CD4-positive, alpha-beta T cell treated with Interleukin-4 for 1 hour (primary cell): ENCODE data around the gene HPF1.
"Not testable (repeated sequence)": the region's sequence is repeated elsewhere in the genome, so short reads cannot be mapped to it uniquely, and the experiment has no call there.

Experiments
- DNase-seq, 2 donors: peaks; one replicate each; pipeline ENCODE4 v3.0.0-alpha.2; 2020 to 2022

Gene HPF1

GRCh38 chr4:169757575-169758184 is at the start of gene HPF1:
TSS of gene HPF1 (minus strand) at chr4:169757944. CDS start at chr4:169757877, 67 bp downstream.
- DNase-seq: peak; percentile 92 to 94

- DNase-seq: not testable (repeated sequence)
Observed at GRCh38 chr4:169806770-169807169, 49.0 kb upstream of the HPF1 start.

- DNase-seq: no peak
Observed at GRCh38 chr4:169803413-169803812, 45.7 kb upstream of the HPF1 start.

- DNase-seq: no peak
Observed at GRCh38 chr4:169802873-169803272, 45.1 kb upstream of the HPF1 start.

DNA sequence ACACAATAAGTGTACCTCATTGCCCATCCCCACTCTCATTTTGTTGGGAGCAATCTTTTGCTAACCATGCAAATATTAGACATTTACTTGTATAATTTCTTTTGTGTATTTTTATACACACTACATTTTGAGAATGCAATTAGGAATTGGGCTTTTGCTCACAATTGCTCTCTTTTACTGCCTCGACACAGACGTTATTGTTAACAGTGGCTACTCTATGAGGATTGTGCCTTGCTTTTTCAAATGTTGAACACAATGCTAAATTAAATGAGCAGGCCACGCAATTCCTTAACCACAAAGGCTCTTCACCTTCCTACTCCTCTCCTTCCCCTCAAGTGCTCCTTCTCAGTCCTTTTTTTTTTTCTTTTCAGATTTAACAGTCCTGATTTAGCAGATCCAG is 42.8 kb upstream of the HPF1 start:
- no peak for DNase-seq

- DNase-seq: no peak
Observed at GRCh38 chr4:169799260-169799659, 41.5 kb upstream of the HPF1 start.

GRCh38 chr4:169795585-169795984 is 37.8 kb upstream of the HPF1 start:
- no peak for DNase-seq

- DNase-seq: peak in 1 of 2 donors; percentile 5
Observed at GRCh38 chr4:169791527-169792156, 33.9 kb upstream of the HPF1 start.

GRCh38 chr4:169791062-169791461 is 33.3 kb upstream of the HPF1 start:
- no peak for DNase-seq

DNA sequence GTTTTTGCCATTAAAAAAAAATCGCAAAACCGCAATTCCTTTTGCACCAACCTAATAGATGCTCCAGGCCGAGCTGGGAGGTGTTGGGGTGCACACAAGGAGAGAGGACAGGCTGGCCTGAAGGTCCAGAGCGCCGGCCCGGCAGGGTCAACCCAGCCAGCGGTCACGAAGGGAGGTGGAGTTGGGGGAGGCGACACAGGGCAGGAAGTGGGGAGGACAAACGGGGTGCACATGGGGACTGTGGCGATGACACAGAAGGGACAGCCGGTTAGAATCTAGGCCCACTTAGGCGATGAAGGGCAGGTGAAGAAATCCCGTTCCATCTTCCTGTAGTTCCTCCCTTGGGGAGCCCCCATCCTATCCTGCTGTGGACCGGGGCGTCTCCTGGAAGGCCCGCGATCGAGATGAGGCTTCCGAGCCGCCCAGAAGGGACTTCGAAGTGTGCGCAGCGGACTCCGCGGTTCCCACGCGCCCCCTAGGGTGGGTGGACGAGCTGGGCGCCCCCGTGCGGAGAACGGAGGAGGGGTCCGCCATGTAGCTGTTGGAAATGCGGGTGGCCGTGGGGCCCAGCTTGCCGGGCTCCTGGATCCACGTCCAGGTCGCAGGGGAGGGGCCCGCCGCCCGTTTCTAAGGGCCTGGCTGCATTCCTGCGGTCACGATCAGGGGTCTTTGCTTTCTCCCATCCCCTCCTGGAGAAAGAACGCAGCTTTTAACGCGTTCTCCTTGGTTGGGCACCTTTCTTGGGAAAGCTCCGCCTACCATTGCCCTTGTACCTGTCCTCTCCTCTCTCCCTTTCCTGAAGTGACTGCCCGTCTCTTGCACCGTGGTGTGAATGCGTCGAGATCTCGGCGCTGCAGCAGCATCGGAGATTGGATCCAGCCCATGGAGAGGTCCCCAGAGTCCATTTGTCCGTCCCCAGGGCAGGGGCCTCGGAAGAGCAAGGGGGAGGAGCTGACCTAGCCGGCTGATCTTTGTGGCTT is 17.0 kb upstream of the HPF1 start:
- DNase-seq: peak; percentile 16 to 19

GRCh38 chr4:169773889-169774288 is 16.1 kb upstream of the HPF1 start:
- no peak for DNase-seq

DNA sequence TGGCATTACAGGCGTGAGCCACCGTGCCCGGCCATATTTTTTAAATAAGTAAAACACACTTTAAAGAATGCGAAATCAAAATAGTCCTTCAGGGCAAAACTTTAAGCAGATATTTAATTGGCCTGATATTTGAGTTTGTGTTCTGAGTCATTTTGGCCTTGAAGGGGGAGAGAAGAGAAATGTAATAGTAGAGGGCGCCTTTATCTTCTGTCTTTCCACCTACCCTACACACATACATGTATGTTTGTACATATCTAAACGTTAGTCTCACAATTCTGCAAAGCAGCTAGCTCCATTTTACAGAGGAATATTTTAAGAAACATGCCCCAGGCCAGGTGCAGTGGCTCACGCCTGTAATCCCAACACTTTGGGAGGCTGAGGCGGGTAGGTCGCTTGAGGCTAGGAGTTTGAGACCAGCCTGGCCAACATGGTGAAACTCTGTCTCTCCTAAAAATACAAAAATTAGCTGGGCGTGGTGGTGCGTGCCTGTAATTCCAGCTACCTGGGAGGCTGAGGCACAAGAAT is 13.9 kb upstream of the HPF1 start:
- not testable (repeated sequence) for DNase-seq

DNA sequence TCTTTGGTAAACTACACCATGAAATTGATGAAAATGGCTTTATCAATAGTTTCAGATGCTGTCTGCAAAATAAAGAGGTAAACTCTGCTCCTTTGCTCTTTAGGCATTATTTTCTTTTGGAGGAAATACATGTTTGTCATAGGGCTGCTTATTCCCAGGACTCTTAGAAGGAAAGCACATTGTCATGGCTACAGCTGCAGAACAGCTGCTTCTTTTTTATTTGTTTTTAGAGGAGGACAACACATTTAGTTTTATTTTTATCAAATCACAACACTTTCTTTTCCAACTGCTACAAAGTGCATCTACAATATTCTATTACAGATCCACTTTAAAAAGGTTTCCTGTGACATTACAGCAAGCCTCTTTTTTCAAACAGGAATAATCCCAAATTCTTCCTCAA is 12.7 kb upstream of the HPF1 start:
- no peak for DNase-seq

- no peak for DNase-seq
Observed at GRCh38 chr4:169768385-169768784, 10.6 kb upstream of the HPF1 start.

DNA sequence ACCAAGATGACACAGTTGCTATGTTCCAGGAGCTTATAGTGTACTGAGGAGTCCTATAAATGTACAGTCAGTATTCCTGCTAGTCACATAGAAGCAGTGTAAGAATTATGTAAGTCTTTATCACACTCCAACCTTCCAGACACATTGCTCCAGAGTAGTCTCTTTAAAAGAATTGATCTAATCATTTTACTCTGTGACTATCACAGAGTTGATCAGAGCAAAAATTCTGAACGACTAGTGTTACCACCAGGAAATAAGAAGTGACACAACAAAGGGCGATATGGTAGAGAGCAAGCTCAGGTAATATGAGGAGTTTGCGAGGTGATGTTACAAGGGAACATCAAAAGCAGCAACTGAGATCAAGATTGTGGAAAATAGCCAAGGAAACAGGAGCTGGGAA is 9.0 kb upstream of the HPF1 start:
- no peak for DNase-seq

- DNase-seq: no peak
Observed at GRCh38 chr4:169765835-169766234, 8.1 kb upstream of the HPF1 start.

DNA sequence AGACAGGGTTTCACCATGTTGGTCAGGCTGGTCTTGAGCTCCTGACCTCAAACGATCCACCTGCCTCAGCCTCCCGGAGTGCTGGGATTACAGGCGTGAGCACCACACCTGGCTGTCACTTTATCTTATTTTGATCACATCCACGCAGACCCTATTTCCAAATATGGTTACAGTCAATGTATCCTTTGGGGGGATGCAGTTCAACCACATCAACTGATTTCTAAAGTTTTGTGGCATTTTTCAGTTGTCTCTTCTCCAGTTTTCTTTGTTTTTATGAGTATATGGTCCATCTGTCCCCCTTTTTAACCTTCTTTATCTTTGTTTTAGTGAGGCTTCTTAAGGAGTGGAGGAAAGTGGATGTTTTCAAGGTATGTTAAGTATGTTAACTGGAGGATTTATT is 4.1 kb upstream of the HPF1 start:
- no peak for DNase-seq

DNA sequence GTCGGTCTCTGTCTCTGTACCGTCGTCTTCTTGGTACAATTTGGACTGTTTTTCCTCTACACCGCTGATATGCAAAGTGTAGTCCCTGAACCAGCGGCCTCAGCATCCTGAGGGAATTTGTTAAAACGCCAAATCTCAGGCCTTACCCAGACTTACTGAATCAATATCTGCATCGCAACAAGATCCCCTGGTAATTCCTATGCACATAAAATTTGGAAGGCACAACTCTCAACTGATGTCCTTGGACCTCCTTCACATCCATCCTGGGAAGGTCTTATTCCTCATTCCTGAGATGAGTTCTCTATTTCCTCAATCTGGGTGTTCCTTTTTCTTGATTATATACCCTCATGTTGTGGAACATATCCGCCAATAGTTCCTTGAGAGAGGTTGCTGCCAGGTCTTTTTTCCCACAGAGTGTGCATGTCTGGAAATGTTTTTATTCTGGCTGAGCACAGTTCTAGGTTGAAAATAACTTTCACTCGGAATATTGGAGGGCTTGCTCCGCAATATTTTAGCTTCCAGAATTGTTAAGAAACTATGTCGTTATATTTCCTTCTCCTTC is 738 bp upstream of the HPF1 start:
- no peak for DNase-seq

GRCh38 chr4:169756971-169757574 is 671 bp downstream of the HPF1 start:
- peak in 1 of 2 donors; percentile 4 for DNase-seq

DNA sequence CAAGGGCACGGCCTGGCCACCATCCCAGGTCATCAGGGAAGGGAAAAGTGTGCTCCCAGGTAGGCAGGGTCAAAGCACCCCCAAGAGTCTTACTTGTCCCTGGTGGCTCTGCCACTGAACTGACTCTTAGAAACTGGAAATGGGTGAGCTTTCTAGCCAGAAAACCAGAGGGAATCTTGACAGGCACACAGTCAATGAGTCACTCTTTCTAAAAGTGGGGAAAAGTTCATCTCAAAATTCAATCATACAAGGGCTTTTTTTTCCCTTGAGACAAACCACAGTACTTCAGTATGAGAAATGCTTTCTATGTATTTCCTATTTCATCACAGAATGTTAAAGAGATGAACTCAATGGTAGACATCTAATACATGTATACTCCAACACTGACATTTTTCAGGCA is 12.5 kb downstream of the HPF1 start:
- no peak for DNase-seq

- no peak for DNase-seq
Observed at GRCh38 chr4:169744601-169745000, 13.1 kb downstream of the HPF1 start.

- no peak for DNase-seq
Observed at GRCh38 chr4:169741569-169741968, 16.2 kb downstream of the HPF1 start.

- not testable (repeated sequence) for DNase-seq
Observed at GRCh38 chr4:169738604-169739003, 19.1 kb downstream of the HPF1 start.
